Activated naive CD4-positive, alpha-beta T cell treated with Interleukin-2 at 50 U/mL for 16 hours (primary cell): ENCODE measurements around the gene CYB5R4.

Experiments used
- DNase-seq: peaks from one replicate; pipeline ENCODE4 v3.0.0-alpha.2; 2020

The CYB5R4 gene

GRCh38 chr6:84001119-84001518, 141.6 kb downstream of the CYB5R4 start:
- no peak for DNase-seq

GRCh38 chr6:84002226-84002625, 142.7 kb downstream of the CYB5R4 start:
- no peak for DNase-seq

- no peak for DNase-seq
Observed at GRCh38 chr6:84003131-84003530, 143.6 kb downstream of the CYB5R4 start.

GRCh38 chr6:84003654-84004053, 144.2 kb downstream of the CYB5R4 start:
- DNase-seq, result no peak

- no peak for DNase-seq
Observed at GRCh38 chr6:84007871-84008270, 148.4 kb downstream of the CYB5R4 start.

- DNase-seq, result no peak
Observed at GRCh38 chr6:84013354-84013753, 153.9 kb downstream of the CYB5R4 start.

GRCh38 chr6:84013931-84014330, 154.4 kb downstream of the CYB5R4 start:
- DNase-seq, result no peak

- DNase-seq, result no peak
Observed at GRCh38 chr6:84016029-84016428, 156.5 kb downstream of the CYB5R4 start.
